Left ventricle myocardium inferior (tissue), 1 donor: ENCODE results near the gene KBTBD13. TPM values are rescaled to one million over a fixed set of nuclear protein-coding genes. Genes with fewer than 3 reads are reported as not detected.
A peak's percentile ranks its signal among the peaks of the same experiment; 100 is the strongest.

Experiments
- DNase-seq: peaks from one replicate; pipeline ENCODE4 v3.0.0-alpha.2; 2020
- H3K27ac ChIP-seq: fragments of 200-600 bp; replicated peaks from 2 replicates; pipeline ENCODE4 v1.8.0; 2021
- H3K27me3 ChIP-seq: fragments of 200-600 bp; 2 replicates; pipeline ENCODE4 v1.8.0; 2021; ENCODE audit warnings: low read depth
- H3K36me3 ChIP-seq: fragments of 200-600 bp; 2 replicates; pipeline ENCODE4 v1.8.0; 2021
- H3K4me1 ChIP-seq: fragments of 200-600 bp; 2 replicates; pipeline ENCODE4 v1.8.0; 2021
- H3K4me3 ChIP-seq: fragments of 200-600 bp; 2 replicates; pipeline ENCODE4 v1.8.0; 2021; ENCODE audit warnings: mild to moderate bottlenecking, moderate library complexity
- H3K9me3 ChIP-seq: fragments of 200-600 bp; replicated peaks from 2 replicates; pipeline ENCODE4 v1.8.0; 2021
- intact Hi-C: fragments of 100-400 bp; cut with micrococcal nuclease; formaldehyde crosslinking; loops from one replicate; pipeline ENCODE4 v1.11.0; 2022
- total RNA-seq: library from RNA; stranded (reverse); fragmentation: NEBNext Ultra II Directional; extraction: Animal tissue kit (Norgen Biotek cat#: 25700); gene quantifications from one replicate; pipeline ENCODE4 v1.2.1, GENCODE V29; 2021
- TF ChIP-seq, protein P1 (sequence below): fragments of 200-600 bp; IDR thresholded peaks from 2 replicates; pipeline ENCODE4 v1.8.0; 2021; ENCODE audit warnings: antibody characterized with exemption, mild to moderate bottlenecking, borderline replicate concordance
- donor health status: DM: no; HTN: yes; CAD: no; lungs with severe emphysema.

The KBTBD13 gene
- total RNA-seq, 1 donor from 2014 or later: 5.2 TPM

DNA sequence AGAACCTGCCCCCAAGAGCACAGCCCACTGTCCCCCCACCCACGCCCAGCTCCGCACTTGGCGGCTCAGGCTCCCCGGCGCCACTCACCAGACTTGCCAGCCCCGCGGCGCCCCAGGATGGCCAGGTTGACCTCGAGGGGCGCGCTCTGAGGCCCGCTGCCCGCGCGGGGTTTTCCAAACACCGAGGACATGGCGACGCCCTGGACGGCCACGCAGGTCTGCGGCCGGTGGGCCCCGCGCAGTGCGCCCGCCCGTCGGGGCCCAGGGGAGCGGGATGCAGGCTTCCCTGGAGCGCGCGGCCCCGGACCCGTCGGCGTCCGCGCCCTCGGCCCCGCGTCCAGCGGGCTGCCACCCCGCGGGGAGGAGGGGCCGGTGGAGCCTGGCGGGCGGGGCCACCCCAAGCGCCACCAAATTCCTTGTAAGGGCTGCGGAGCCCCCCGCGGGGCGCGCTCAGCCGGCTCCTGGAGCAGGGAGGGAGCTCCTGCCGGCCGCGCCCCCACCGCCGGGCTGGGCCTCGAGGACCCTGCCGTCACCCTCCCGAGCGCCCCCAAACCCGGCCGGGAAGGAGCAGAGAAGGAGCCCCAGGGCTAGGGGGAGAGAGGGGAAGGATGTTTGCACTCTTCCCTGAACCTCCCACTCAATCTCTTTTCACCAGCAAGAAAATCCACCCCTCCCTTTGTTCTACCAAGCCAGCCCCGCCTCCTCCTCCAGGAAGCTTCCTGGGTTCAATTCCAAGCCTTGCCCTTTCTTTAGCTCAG lies 8.7 kb upstream of the KBTBD13 start, which contains the start of gene RASL12:
Gene RASL12 (minus strand): TSS at position 347 of the 758 bp plus-strand sequence. CDS start 156 bp downstream, at position 191.
- peak; percentile 52 for DNase-seq
- TF ChIP-seq, protein P1, sequence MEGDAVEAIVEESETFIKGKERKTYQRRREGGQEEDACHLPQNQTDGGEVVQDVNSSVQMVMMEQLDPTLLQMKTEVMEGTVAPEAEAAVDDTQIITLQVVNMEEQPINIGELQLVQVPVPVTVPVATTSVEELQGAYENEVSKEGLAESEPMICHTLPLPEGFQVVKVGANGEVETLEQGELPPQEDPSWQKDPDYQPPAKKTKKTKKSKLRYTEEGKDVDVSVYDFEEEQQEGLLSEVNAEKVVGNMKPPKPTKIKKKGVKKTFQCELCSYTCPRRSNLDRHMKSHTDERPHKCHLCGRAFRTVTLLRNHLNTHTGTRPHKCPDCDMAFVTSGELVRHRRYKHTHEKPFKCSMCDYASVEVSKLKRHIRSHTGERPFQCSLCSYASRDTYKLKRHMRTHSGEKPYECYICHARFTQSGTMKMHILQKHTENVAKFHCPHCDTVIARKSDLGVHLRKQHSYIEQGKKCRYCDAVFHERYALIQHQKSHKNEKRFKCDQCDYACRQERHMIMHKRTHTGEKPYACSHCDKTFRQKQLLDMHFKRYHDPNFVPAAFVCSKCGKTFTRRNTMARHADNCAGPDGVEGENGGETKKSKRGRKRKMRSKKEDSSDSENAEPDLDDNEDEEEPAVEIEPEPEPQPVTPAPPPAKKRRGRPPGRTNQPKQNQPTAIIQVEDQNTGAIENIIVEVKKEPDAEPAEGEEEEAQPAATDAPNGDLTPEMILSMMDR: no peak
- intact Hi-C loops: no loop called here
- H3K9me3 ChIP-seq: no peaks in the 10 kb centered on the region
- H3K27me3 ChIP-seq: peaks cover 21% of the 10 kb centered on the region
- H3K4me1 ChIP-seq: peaks cover 90% of the 10 kb centered on the region
- no peaks in the 10 kb centered on the region for H3K36me3 ChIP-seq
- peak within 1 kb of the TSS; percentile 89 for H3K27ac ChIP-seq
- peak within 1 kb of the TSS; percentile 72 for H3K4me3 ChIP-seq

DNA sequence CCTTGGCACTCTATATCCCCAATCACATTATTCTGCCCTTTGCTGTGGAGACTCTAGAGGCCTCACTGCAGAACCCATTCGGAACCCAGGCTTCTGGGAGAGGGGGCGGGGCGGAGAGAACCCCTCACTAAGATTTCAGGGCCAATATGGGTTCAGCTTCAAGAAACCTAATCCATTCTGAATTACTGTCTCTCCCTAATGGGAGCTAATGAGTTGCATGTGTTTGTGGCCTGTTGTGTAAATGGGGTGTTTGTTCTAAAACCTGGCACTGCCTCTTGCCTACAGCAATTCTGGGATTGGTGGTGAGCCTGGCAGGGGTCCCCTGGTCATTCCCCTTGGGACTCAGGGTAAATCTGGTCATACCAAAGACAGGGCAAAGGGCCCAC lies 8.2 kb upstream of the KBTBD13 start:
- no peak for DNase-seq
- H3K27me3 ChIP-seq: peaks cover 21% of the 10 kb centered on the region
- H3K4me1 ChIP-seq: peaks cover 86% of the 10 kb centered on the region
- TF ChIP-seq, protein P1: no peak
- H3K36me3 ChIP-seq: no peaks in the 10 kb centered on the region
- no peaks in the 10 kb centered on the region for H3K9me3 ChIP-seq
- intact Hi-C loops: no loop called here
- H3K4me3 ChIP-seq: peak overlapping the region; percentile 72
- H3K27ac ChIP-seq: peak overlapping the region; percentile 89

DNA sequence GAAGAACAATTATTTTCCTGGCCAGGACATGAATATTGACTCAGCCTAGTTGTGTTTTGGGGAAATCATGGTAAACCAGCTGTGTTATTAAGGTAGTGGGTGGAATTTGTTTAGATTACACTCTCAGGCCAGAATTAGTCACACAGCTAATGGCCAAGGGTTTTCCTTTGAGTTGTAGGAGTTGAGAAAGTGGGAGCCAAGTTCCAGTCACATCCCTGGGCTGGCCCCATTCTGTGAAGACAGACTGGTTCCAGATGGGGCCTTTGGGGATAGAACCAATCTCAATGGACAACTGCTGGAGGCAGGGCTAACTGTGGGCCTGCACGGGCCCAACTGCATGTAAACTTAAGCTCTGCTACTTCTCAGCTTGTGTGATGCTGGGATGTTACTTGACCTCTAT lies 7.4 kb upstream of the KBTBD13 start:
- H3K36me3 ChIP-seq: no peaks in the 10 kb centered on the region
- H3K27me3 ChIP-seq: peaks cover 21% of the 10 kb centered on the region
- H3K27ac ChIP-seq: peak overlapping the region; percentile 89
- TF ChIP-seq, protein P1: no peak
- H3K9me3 ChIP-seq: no peaks in the 10 kb centered on the region
- H3K4me3 ChIP-seq: no peak overlapping the region
- DNase-seq: peak; percentile 60
- H3K4me1 ChIP-seq: peaks cover 81% of the 10 kb centered on the region
- intact Hi-C loops: no loop called here

DNA sequence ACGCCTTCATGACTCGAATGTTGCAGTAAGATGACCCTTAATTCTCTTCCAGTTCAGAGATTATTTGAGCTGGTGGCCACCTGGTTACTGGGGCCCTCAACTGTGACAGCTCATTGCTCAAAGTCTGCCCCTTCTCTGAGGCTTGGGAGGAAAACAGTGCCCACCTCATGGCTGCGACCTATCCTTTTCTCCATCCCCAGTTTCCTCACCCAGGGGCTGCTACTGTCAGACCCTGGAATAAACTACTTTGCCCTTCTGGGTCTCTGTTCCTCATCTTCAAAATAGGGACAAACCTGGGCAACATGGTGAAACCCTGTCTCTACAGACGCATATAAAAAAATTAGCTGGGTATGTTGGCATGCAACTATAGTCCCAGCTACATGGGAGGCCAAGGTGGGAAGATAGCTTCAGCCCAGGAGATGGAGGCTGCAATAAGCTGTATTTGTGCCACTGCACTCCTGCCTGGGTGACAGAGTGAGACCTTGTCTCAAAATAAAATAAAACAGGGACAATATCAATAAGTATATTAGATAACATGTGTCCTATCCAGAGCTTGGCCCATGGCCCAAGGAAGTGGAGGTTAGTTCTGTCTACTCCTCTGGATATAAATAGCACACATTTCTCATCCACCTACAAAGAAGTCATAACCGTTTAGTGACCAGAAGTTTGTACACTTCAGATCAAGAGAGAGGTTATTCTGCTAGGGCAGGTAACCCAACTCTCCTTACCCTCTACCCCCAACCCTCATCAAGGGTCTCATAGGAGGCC lies 6.6 kb upstream of the KBTBD13 start:
- no peak for DNase-seq
- H3K4me3 ChIP-seq: no peak overlapping the region
- H3K9me3 ChIP-seq: no peaks in the 10 kb centered on the region
- peak overlapping the region; percentile 89 for H3K27ac ChIP-seq
- H3K36me3 ChIP-seq: no peaks in the 10 kb centered on the region
- intact Hi-C loops: no loop called here
- peaks cover 21% of the 10 kb centered on the region for H3K27me3 ChIP-seq
- H3K4me1 ChIP-seq: peaks cover 74% of the 10 kb centered on the region
- TF ChIP-seq, protein P1: no peak

DNA sequence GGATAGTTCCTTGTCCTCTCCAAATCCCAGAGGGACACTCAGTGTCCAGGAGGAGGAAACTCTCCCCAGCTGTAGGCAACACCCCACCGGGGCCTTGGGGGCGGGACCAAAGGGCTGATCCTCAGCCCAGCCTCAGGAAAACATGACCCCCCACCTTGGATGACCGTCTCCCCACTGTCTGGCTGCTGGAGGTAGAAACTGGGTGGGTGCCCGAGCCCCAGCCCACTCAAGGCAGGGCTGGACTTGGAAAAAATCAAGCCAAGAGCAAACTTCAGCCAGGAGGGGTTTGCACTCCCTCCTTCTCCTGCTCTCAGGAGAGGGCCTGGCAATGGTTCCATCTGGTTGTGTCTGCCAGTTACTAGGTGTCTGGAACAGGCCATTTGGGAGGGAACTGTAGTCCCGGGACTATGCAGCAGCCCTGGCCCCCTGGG lies 5.2 kb upstream of the KBTBD13 start:
- peaks cover 8% of the 10 kb centered on the region for H3K27me3 ChIP-seq
- TF ChIP-seq, protein P1: no peak
- intact Hi-C loops: no loop called here
- peak overlapping the region; percentile 14 for H3K4me3 ChIP-seq
- H3K27ac ChIP-seq: peak overlapping the region; percentile 89
- H3K36me3 ChIP-seq: no peaks in the 10 kb centered on the region
- peaks cover 67% of the 10 kb centered on the region for H3K4me1 ChIP-seq
- DNase-seq: peak; percentile 70
- no peaks in the 10 kb centered on the region for H3K9me3 ChIP-seq
